Neural cell (in vitro differentiated cells): Measurements from ENCODE around the gene ZBTB7C. TPM values are rescaled to one million over a fixed set of nuclear protein-coding genes. Genes with fewer than 3 reads are reported as not detected.

Source experiments
- H2AFZ ChIP-seq: fragments of 200-600, 300-800 bp; sonication (generic), shearing (Covaris generic); 2 replicates; pipeline ENCODE4 v1.6.0; 2014; ENCODE audit warnings: low read depth, mild to moderate bottlenecking, antibody characterized with exemption, low read length, moderate library complexity
- H3F3A ChIP-seq: fragments of 200-600 bp; shearing (Covaris generic); 2 replicates; pipeline ENCODE4 v1.6.1; 2016; ENCODE audit warnings: mild to moderate bottlenecking, moderate library complexity, mixed read lengths, antibody characterized with exemption, low read length; ENCODE audit not compliant: insufficient read depth, poor library complexity, severe bottlenecking
- H3K27ac ChIP-seq: fragments of 200-600, 300-800 bp; sonication (generic), shearing (Covaris generic); 2 replicates; pipeline ENCODE4 v1.5.1; 2014; ENCODE audit warnings: mild to moderate bottlenecking, low read length, moderate library complexity
- H3K27me3 ChIP-seq: fragments of 300-800, 200-600 bp; sonication (generic), shearing (Covaris generic); 2 replicates; pipeline ENCODE4 v1.6.0; 2014; ENCODE audit warnings: mild to moderate bottlenecking, low read depth, low read length, moderate library complexity; ENCODE audit not compliant: insufficient read depth
- H3K36me3 ChIP-seq: fragments of 300-800, 200-600 bp; sonication (generic), shearing (Covaris generic); 2 replicates; pipeline ENCODE4 v1.5.1; 2014; ENCODE audit warnings: mild to moderate bottlenecking, antibody characterized with exemption, low read length, moderate library complexity; ENCODE audit not compliant: insufficient read depth
- H3K4me2 ChIP-seq: fragments of 300-800, 200-600 bp; sonication (generic), shearing (Covaris generic); 2 replicates; pipeline ENCODE4 v1.6.0; 2014; ENCODE audit warnings: mild to moderate bottlenecking, low read length
- H3K4me3 ChIP-seq: fragments of 300-800, 200-600 bp; sonication (generic), shearing (Covaris generic); 2 replicates; pipeline ENCODE4 v1.5.1; 2014; ENCODE audit warnings: mild to moderate bottlenecking, low read length, moderate library complexity
- H3K79me2 ChIP-seq: fragments of 200-600 bp; shearing (Covaris generic); replicated peaks from 2 replicates; pipeline ENCODE4 v1.6.0; 2014; ENCODE audit warnings: mild to moderate bottlenecking, low read length, moderate library complexity; ENCODE audit not compliant: insufficient read depth
- H3K9ac ChIP-seq: fragments of 300-800, 200-600 bp; sonication (generic), shearing (Covaris generic); 2 replicates; pipeline ENCODE4 v1.6.1; 2016; ENCODE audit warnings: mild to moderate bottlenecking, low read length, mixed read lengths
- H3K9me2 ChIP-seq: fragments of 200-600 bp; shearing (Covaris generic); 2 replicates; pipeline ENCODE4 v1.6.1; 2016; ENCODE audit warnings: mild to moderate bottlenecking, low read length, mixed read lengths; ENCODE audit not compliant: insufficient read depth
- H3K9me3 ChIP-seq: fragments of 200-600, 300-800 bp; sonication (generic), shearing (Covaris generic); 2 replicates; pipeline ENCODE4 v1.6.1; 2016; ENCODE audit warnings: mild to moderate bottlenecking, mixed run types, low read length, moderate library complexity, mixed read lengths
- H4K20me1 ChIP-seq: fragments of 200-600 bp; shearing (Covaris generic); 2 replicates; pipeline ENCODE4 v1.6.1; 2016; ENCODE audit warnings: mild to moderate bottlenecking, mixed run types; ENCODE audit not compliant: insufficient read depth
- CTCF ChIP-seq: fragments of 450-650 bp; IDR thresholded peaks from 2 replicates; pipeline ENCODE4 v1.5.1; 2014; ENCODE audit warnings: antibody characterized with exemption, mild to moderate bottlenecking, moderate library complexity; ENCODE audit not compliant: poor library complexity, severe bottlenecking
- EP300 ChIP-seq: fragments of 450-650 bp; conservative IDR thresholded peaks from 2 replicates; pipeline ENCODE4 v1.6.1; 2014; ENCODE audit warnings: antibody characterized with exemption, mild to moderate bottlenecking, moderate library complexity; ENCODE audit not compliant: poor library complexity, severe bottlenecking
- EZH2 ChIP-seq: fragments of 200-600, 300-800 bp; shearing (Covaris generic), sonication (generic); IDR thresholded peaks from 2 replicates; pipeline ENCODE4 v1.6.1; 2014; ENCODE audit warnings: antibody characterized with exemption, low read length, borderline replicate concordance, mild to moderate bottlenecking; ENCODE audit not compliant: insufficient read depth, poor library complexity, severe bottlenecking
- MXI1 ChIP-seq: fragments of 450-650 bp; conservative IDR thresholded peaks from 2 replicates; pipeline ENCODE4 v1.6.1; 2014; ENCODE audit warnings: antibody characterized with exemption, mild to moderate bottlenecking; ENCODE audit not compliant: poor library complexity, severe bottlenecking
- POLR2AphosphoS5 ChIP-seq: IDR thresholded peaks from 2 replicates; pipeline ENCODE4 v1.6.1; 2012
- RAD21 ChIP-seq: fragments of 450-650 bp; conservative IDR thresholded peaks from 2 replicates; pipeline ENCODE4 v1.6.1; 2014; ENCODE audit warnings: antibody characterized with exemption, mild to moderate bottlenecking, moderate library complexity
- REST ChIP-seq: IDR thresholded peaks from 2 replicates; pipeline ENCODE4 v1.6.1; 2012; ENCODE audit warnings: borderline replicate concordance
- SMC3 ChIP-seq: fragments of 450-650 bp; conservative IDR thresholded peaks from 2 replicates; pipeline ENCODE4 v1.6.1; 2014; ENCODE audit warnings: antibody characterized with exemption, mild to moderate bottlenecking, moderate library complexity; ENCODE audit not compliant: poor library complexity
- TAF1 ChIP-seq: IDR thresholded peaks from 2 replicates; pipeline ENCODE4 v1.6.1; 2012; ENCODE audit warnings: low read depth
- polyA plus RNA-seq: library from polyadenylated mRNA; depleted of rRNA; stranded (reverse); fragments of >200 nt; gene quantifications from 2 replicates; pipeline ENCODE4 v1.2.3, GENCODE V29; 2014

The ZBTB7C gene
- polyA plus RNA-seq, 1 donor from 2014 or later, result 2.4 TPM

- Histone ChIP-seq H3K4me2 (no peak overlapping the region), H3K79me2 (no peaks in the 10 kb centered on the region), H3K4me3 (no peak overlapping the region), H4K20me1 (no peaks in the 10 kb centered on the region), H3K9me3 (no peaks in the 10 kb centered on the region), H2AFZ (no peak overlapping the region), H3F3A (no peaks in the 10 kb centered on the region), H3K36me3 (no peaks in the 10 kb centered on the region), H3K9ac (no peak overlapping the region), H3K27ac (no peak overlapping the region), H3K27me3 (no peaks in the 10 kb centered on the region), H3K9me2 (no peaks in the 10 kb centered on the region)
- TF ChIP-seq EP300 (no peak), EZH2 (no peak), MXI1 (no peak), TAF1 (no peak), RAD21 (no peak), SMC3 (no peak), POLR2AphosphoS5 (no peak), REST (no peak), CTCF (no peak)
Observed at GRCh38 chr18:47985866-47986265, 423.3 kb downstream of the ZBTB7C start.

GRCh38 chr18:47984991-47985390 is 424.2 kb downstream of the ZBTB7C start:
- H3K9me3 ChIP-seq, result no peaks in the 10 kb centered on the region
- no peaks in the 10 kb centered on the region for H3K36me3 ChIP-seq
- no peaks in the 10 kb centered on the region for H3K79me2 ChIP-seq
- no peaks in the 10 kb centered on the region for H4K20me1 ChIP-seq
- no peak overlapping the region for H3K27ac ChIP-seq
- H3K4me2 ChIP-seq, result no peak overlapping the region
- no peak for TF ChIP-seq POLR2AphosphoS5
- TF ChIP-seq MXI1, result no peak
- H3K4me3 ChIP-seq, result no peak overlapping the region
- no peak overlapping the region for H2AFZ ChIP-seq
- no peaks in the 10 kb centered on the region for H3F3A ChIP-seq
- no peaks in the 10 kb centered on the region for H3K9me2 ChIP-seq
- H3K27me3 ChIP-seq, result no peaks in the 10 kb centered on the region
- H3K9ac ChIP-seq, result no peak overlapping the region

- H3K9me2 ChIP-seq, result no peaks in the 10 kb centered on the region
- no peaks in the 10 kb centered on the region for H3K79me2 ChIP-seq
- no peaks in the 10 kb centered on the region for H3K36me3 ChIP-seq
- H3K9me3 ChIP-seq, result no peaks in the 10 kb centered on the region
- no peak overlapping the region for H3K9ac ChIP-seq
- no peak overlapping the region for H3K4me3 ChIP-seq
- H3K27ac ChIP-seq, result no peak overlapping the region
- no peak overlapping the region for H3K4me2 ChIP-seq
- H3K27me3 ChIP-seq, result no peaks in the 10 kb centered on the region
- no peaks in the 10 kb centered on the region for H4K20me1 ChIP-seq
- no peaks in the 10 kb centered on the region for H3F3A ChIP-seq
- no peak for TF ChIP-seq RAD21
- no peak overlapping the region for H2AFZ ChIP-seq
Observed at GRCh38 chr18:47983946-47984345, 425.2 kb downstream of the ZBTB7C start.
